ENCODE data around the gene CAPS. TPM values are rescaled to one million over a fixed set of nuclear protein-coding genes. Genes with fewer than 3 reads are reported as not detected.

CAPS gene
- polyA plus RNA-seq, 3 donors, result 38.8 to 51.9 (median 45.3) TPM

- DNase-seq, result no peak
These were observed 24.6 kb upstream of the CAPS start for GRCh38 chr19:5889288-5889971.

GRCh38 chr19:5890099-5890498 is 24.0 kb upstream of the CAPS start:
- no peak for DNase-seq

GRCh38 chr19:5891572-5891937 is 22.5 kb upstream of the CAPS start:
- DNase-seq, result no peak

GRCh38 chr19:5891938-5892771 is 21.9 kb upstream of the CAPS start:
- no peak for DNase-seq

- DNase-seq, result no peak
These were observed 21.2 kb upstream of the CAPS start for GRCh38 chr19:5892772-5893275.

- DNase-seq, result no peak
These were observed 20.7 kb upstream of the CAPS start for GRCh38 chr19:5893296-5893903.

- no peak for DNase-seq
These were observed 19.9 kb upstream of the CAPS start for GRCh38 chr19:5893907-5894703.

- no peak for DNase-seq
These were observed 19.2 kb upstream of the CAPS start for GRCh38 chr19:5894704-5895349.

GRCh38 chr19:5895409-5895808 is 18.6 kb upstream of the CAPS start:
- no peak for DNase-seq

GRCh38 chr19:5895890-5896289 is 18.2 kb upstream of the CAPS start:
- DNase-seq, result no peak

GRCh38 chr19:5896365-5897076 is 17.5 kb upstream of the CAPS start:
- no peak for DNase-seq

- DNase-seq, result no peak
These were observed 16.7 kb upstream of the CAPS start for GRCh38 chr19:5897189-5897969.

- no peak for DNase-seq
These were observed 14.1 kb upstream of the CAPS start for GRCh38 chr19:5899728-5900526.

GRCh38 chr19:5900976-5901375 is 13.1 kb upstream of the CAPS start:
- DNase-seq, result no peak

- no peak for DNase-seq
These were observed 10.9 kb upstream of the CAPS start for GRCh38 chr19:5903056-5903623.

GRCh38 chr19:5903624-5904351 is 10.3 kb upstream of the CAPS start, which contains the start of gene NDUFA11:
Gene NDUFA11 (minus strand): TSS chr19:5903790. CDS start chr19:5903708, 82 bp downstream.
- DNase-seq, result peak; percentile 96

GRCh38 chr19:5904352-5905113 is 9.5 kb upstream of the CAPS start, which contains the start of gene VMAC:
Gene VMAC (plus strand): TSS chr19:5904872. CDS start chr19:5904891, 19 bp downstream.
- DNase-seq, result peak; percentile 100
